ENCODE measurements around the gene MYBPC1.

The MYBPC1 gene

DNA sequence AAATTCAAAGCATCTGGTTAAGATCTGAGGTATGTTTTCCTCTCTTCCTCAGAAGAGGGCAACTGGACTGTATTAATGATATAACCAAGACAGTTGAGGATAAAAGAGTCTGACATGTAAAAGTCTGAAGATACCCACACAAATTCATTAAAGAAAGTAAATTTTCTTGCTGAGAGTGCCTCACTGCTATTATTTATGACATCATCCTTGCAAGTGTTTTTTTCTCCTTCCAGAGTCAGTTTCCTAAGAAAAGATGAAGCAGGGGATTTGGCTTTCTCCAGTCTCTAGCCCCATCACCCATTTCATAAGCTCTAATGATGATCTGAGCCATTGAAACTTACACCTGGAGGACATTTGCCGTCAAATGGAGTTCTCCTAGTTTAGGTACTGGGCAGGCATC lies 21.0 kb upstream of the MYBPC1 start:
- H3K4me3 ChIP-seq (ENCODE audit: low read length): no peak overlapping the region
- DNase-seq (ENCODE audit: low read depth, low spot score): no peak
- no peak overlapping the region for H3K27ac ChIP-seq (ENCODE audit: low read length)
- no peaks in the 10 kb centered on the region for H3K27me3 ChIP-seq (ENCODE audit: control insufficient read depth, insufficient read depth, low read length)
- no peaks in the 10 kb centered on the region for H3K4me1 ChIP-seq (ENCODE audit: control insufficient read depth, insufficient read depth, low read length)
- H3K36me3 ChIP-seq (ENCODE audit: control insufficient read depth, insufficient read depth, low read length): no peaks in the 10 kb centered on the region
- no peaks in the 10 kb centered on the region for H3K9me3 ChIP-seq (ENCODE audit: control insufficient read depth, insufficient read depth, low read length)
- WGBS (ENCODE audit: insufficient coverage, insufficient read length): no CpG with 5 or more reads among the region's 1 CpG

DNA sequence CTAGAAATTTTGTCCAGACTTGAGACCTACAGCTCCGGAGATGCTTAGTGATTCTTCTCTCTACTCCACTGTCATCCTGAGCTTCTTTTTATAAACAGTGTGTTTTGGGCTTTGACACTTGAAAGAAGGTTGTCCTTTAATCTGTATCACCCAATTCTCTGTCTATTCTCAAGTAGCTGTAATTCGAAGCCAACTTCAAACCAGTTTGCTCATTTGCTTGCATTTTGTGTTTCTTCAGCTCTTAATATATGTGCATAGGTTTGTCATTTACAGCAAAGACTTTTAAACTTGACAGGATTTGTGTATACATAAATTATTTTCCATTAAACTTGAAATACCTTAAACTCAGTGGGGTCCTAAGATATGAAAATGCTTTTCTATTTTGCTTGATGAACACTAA lies 16.4 kb upstream of the MYBPC1 start:
- Histone ChIP-seq H3K27me3 (ENCODE audit: control insufficient read depth, insufficient read depth, low read length) (no peaks in the 10 kb centered on the region), H3K9me3 (ENCODE audit: control insufficient read depth, insufficient read depth, low read length) (no peaks in the 10 kb centered on the region), H3K4me3 (ENCODE audit: low read length) (no peak overlapping the region), H3K27ac (ENCODE audit: low read length) (no peak overlapping the region), H3K4me1 (ENCODE audit: control insufficient read depth, insufficient read depth, low read length) (no peaks in the 10 kb centered on the region), H3K36me3 (ENCODE audit: control insufficient read depth, insufficient read depth, low read length) (no peaks in the 10 kb centered on the region)
- WGBS (ENCODE audit: insufficient coverage, insufficient read length): no CpG with 5 or more reads among the region's 2 CpGs
- no peak for DNase-seq (ENCODE audit: low read depth, low spot score)

DNA sequence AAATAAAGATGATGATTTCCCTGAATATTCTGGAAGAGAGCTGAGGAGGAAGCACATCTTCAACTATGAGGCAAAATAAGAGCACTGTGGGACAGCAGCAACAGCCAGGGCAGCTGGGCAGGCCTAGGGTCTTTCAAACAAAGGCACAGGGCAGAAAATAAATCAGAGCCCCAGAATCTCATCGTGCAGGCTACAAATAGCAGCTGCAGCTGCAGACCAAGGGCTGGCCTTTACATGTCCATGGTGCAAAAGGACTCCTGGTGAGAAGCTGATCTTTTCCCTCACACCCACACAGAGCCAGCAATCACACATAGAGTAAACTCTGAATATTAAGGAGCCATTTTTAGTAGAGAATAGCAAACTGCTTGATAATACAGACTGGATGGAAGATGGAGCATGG lies 13.6 kb upstream of the MYBPC1 start:
- Histone ChIP-seq H3K4me3 (ENCODE audit: low read length) (no peak overlapping the region), H3K36me3 (ENCODE audit: control insufficient read depth, insufficient read depth, low read length) (no peaks in the 10 kb centered on the region), H3K9me3 (ENCODE audit: control insufficient read depth, insufficient read depth, low read length) (no peaks in the 10 kb centered on the region), H3K27me3 (ENCODE audit: control insufficient read depth, insufficient read depth, low read length) (no peaks in the 10 kb centered on the region), H3K27ac (ENCODE audit: low read length) (no peak overlapping the region), H3K4me1 (ENCODE audit: control insufficient read depth, insufficient read depth, low read length) (no peaks in the 10 kb centered on the region)
- no peak for DNase-seq (ENCODE audit: low read depth, low spot score)
- WGBS (ENCODE audit: insufficient coverage, insufficient read length): no CpG with 5 or more reads among the region's 1 CpG

- Histone ChIP-seq H3K27ac (ENCODE audit: low read length) (no peak overlapping the region), H3K9me3 (ENCODE audit: control insufficient read depth, insufficient read depth, low read length) (no peaks in the 10 kb centered on the region), H3K27me3 (ENCODE audit: control insufficient read depth, insufficient read depth, low read length) (no peaks in the 10 kb centered on the region), H3K4me1 (ENCODE audit: control insufficient read depth, insufficient read depth, low read length) (no peaks in the 10 kb centered on the region), H3K36me3 (ENCODE audit: control insufficient read depth, insufficient read depth, low read length) (no peaks in the 10 kb centered on the region), H3K4me3 (ENCODE audit: low read length) (no peak overlapping the region)
- no peak for DNase-seq (ENCODE audit: low read depth, low spot score)
- no CpG with 5 or more reads among the region's 1 CpG for WGBS (ENCODE audit: insufficient coverage, insufficient read length)
Measured at GRCh38 chr12:101582937-101583336, 11.8 kb upstream of the MYBPC1 start.

GRCh38 chr12:101590383-101590782 lies 4.4 kb upstream of the MYBPC1 start:
- no peaks in the 10 kb centered on the region for H3K9me3 ChIP-seq (ENCODE audit: control insufficient read depth, insufficient read depth, low read length)
- DNase-seq (ENCODE audit: low read depth, low spot score): no peak
- no peak overlapping the region for H3K4me3 ChIP-seq (ENCODE audit: low read length)
- no CpG with 5 or more reads among the region's 3 CpGs for WGBS (ENCODE audit: insufficient coverage, insufficient read length)
- H3K27ac ChIP-seq (ENCODE audit: low read length): no peak overlapping the region
- 0 out of 2 replicates have a peak, but pooled peaks cover 1% of the 10 kb centered on the region for H3K4me1 ChIP-seq (ENCODE audit: control insufficient read depth, insufficient read depth, low read length)
- H3K27me3 ChIP-seq (ENCODE audit: control insufficient read depth, insufficient read depth, low read length): no peaks in the 10 kb centered on the region
- H3K36me3 ChIP-seq (ENCODE audit: control insufficient read depth, insufficient read depth, low read length): no peaks in the 10 kb centered on the region

DNA sequence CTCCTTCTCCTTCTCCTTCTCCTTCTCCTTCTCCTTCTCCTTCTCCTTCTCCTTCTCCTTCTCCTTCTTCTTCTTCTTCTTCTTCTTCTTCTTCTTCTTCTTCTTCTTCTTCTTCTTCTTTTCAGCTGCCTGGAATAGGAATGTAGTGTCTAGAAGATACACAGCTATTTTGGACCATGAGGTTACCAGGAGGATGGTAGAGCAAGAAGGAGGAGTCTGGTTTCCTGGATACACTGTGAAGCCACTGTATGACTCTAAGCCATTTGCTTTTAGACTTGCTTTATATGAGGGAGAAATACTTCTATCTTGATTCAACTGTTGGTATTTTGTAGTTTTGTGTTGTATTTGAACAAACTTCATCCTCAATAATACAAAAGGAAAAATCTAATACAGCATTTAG lies 3.0 kb upstream of the MYBPC1 start:
- H3K27ac ChIP-seq (ENCODE audit: low read length): no peak overlapping the region
- no peak for DNase-seq (ENCODE audit: low read depth, low spot score)
- H3K4me3 ChIP-seq (ENCODE audit: low read length): no peak overlapping the region
- H3K36me3 ChIP-seq (ENCODE audit: control insufficient read depth, insufficient read depth, low read length): no peaks in the 10 kb centered on the region
- H3K9me3 ChIP-seq (ENCODE audit: control insufficient read depth, insufficient read depth, low read length): no peaks in the 10 kb centered on the region
- H3K27me3 ChIP-seq (ENCODE audit: control insufficient read depth, insufficient read depth, low read length): no peaks in the 10 kb centered on the region
- H3K4me1 ChIP-seq (ENCODE audit: control insufficient read depth, insufficient read depth, low read length): 0 out of 2 replicates have a peak, but pooled peaks cover 1% of the 10 kb centered on the region

- H3K4me3 ChIP-seq (ENCODE audit: low read length): no peak overlapping the region
- H3K9me3 ChIP-seq (ENCODE audit: control insufficient read depth, insufficient read depth, low read length): no peaks in the 10 kb centered on the region
- no peak overlapping the region for H3K27ac ChIP-seq (ENCODE audit: low read length)
- no CpG with 5 or more reads among the region's 2 CpGs for WGBS (ENCODE audit: insufficient coverage, insufficient read length)
- no peaks in the 10 kb centered on the region for H3K27me3 ChIP-seq (ENCODE audit: control insufficient read depth, insufficient read depth, low read length)
- no peaks in the 10 kb centered on the region for H3K36me3 ChIP-seq (ENCODE audit: control insufficient read depth, insufficient read depth, low read length)
- no peak for DNase-seq (ENCODE audit: low read depth, low spot score)
- 0 out of 2 replicates have a peak, but pooled peaks cover 1% of the 10 kb centered on the region for H3K4me1 ChIP-seq (ENCODE audit: control insufficient read depth, insufficient read depth, low read length)
Measured at GRCh38 chr12:101592448-101592847, 2.3 kb upstream of the MYBPC1 start.

- Histone ChIP-seq H3K4me3 (ENCODE audit: low read length) (no peak overlapping the region), H3K27ac (ENCODE audit: low read length) (no peak overlapping the region), H3K36me3 (ENCODE audit: control insufficient read depth, insufficient read depth, low read length) (no peaks in the 10 kb centered on the region), H3K27me3 (ENCODE audit: control insufficient read depth, insufficient read depth, low read length) (no peaks in the 10 kb centered on the region), H3K4me1 (ENCODE audit: control insufficient read depth, insufficient read depth, low read length) (0 out of 2 replicates have a peak, but pooled peaks cover 1% of the 10 kb centered on the region), H3K9me3 (ENCODE audit: control insufficient read depth, insufficient read depth, low read length) (no peaks in the 10 kb centered on the region)
- WGBS (ENCODE audit: insufficient coverage, insufficient read length): no CpG with 5 or more reads among the region's 4 CpGs
- DNase-seq (ENCODE audit: low read depth, low spot score): no peak
Measured at GRCh38 chr12:101592921-101593320, 1.9 kb upstream of the MYBPC1 start.

GRCh38 chr12:101596172-101596571 lies 1.4 kb downstream of the MYBPC1 start:
- no peaks in the 10 kb centered on the region for H3K36me3 ChIP-seq (ENCODE audit: control insufficient read depth, insufficient read depth, low read length)
- DNase-seq (ENCODE audit: low read depth, low spot score): no peak
- no peaks in the 10 kb centered on the region for H3K9me3 ChIP-seq (ENCODE audit: control insufficient read depth, insufficient read depth, low read length)
- no CpG with 5 or more reads among the region's 2 CpGs for WGBS (ENCODE audit: insufficient coverage, insufficient read length)
- H3K4me1 ChIP-seq (ENCODE audit: control insufficient read depth, insufficient read depth, low read length): 0 out of 2 replicates have a peak, but pooled peaks cover 1% of the 10 kb centered on the region
- H3K27me3 ChIP-seq (ENCODE audit: control insufficient read depth, insufficient read depth, low read length): no peaks in the 10 kb centered on the region
- H3K4me3 ChIP-seq (ENCODE audit: low read length): no peak overlapping the region
- no peak overlapping the region for H3K27ac ChIP-seq (ENCODE audit: low read length)

- Histone ChIP-seq H3K27me3 (ENCODE audit: control insufficient read depth, insufficient read depth, low read length) (no peaks in the 10 kb centered on the region), H3K9me3 (ENCODE audit: control insufficient read depth, insufficient read depth, low read length) (no peaks in the 10 kb centered on the region), H3K27ac (ENCODE audit: low read length) (no peak overlapping the region), H3K36me3 (ENCODE audit: control insufficient read depth, insufficient read depth, low read length) (no peaks in the 10 kb centered on the region), H3K4me3 (ENCODE audit: low read length) (no peak overlapping the region), H3K4me1 (ENCODE audit: control insufficient read depth, insufficient read depth, low read length) (0 out of 2 replicates have a peak, but pooled peaks cover 1% of the 10 kb centered on the region)
- no CpG with 5 or more reads among the region's 2 CpGs for WGBS (ENCODE audit: insufficient coverage, insufficient read length)
- no peak for DNase-seq (ENCODE audit: low read depth, low spot score)
Measured at GRCh38 chr12:101597164-101597563, 2.4 kb downstream of the MYBPC1 start.

DNA sequence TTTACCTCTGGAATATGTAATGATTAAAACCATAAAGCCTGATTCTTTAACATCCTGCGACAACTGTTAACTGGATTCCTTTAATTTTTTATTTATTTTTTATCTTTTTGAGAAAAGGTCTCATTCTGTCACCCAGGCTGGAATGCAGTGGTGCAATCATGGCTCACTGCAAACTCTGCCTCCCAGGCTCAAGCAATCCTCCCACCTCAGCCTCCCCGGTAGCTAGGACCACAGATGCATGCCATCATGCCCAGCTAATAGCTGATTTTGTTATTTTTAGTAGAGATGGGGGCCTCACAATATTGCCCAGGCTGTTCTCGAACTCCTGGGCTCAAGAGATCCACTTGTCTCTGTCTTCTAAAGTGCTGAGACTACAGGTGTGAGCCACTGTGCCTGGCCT lies 3.7 kb downstream of the MYBPC1 start:
- DNase-seq (ENCODE audit: low read depth, low spot score): no peak
- Histone ChIP-seq H3K4me1 (ENCODE audit: control insufficient read depth, insufficient read depth, low read length) (0 out of 2 replicates have a peak, but pooled peaks cover 1% of the 10 kb centered on the region), H3K4me3 (ENCODE audit: low read length) (no peak overlapping the region), H3K27ac (ENCODE audit: low read length) (no peak overlapping the region), H3K27me3 (ENCODE audit: control insufficient read depth, insufficient read depth, low read length) (no peaks in the 10 kb centered on the region), H3K36me3 (ENCODE audit: control insufficient read depth, insufficient read depth, low read length) (no peaks in the 10 kb centered on the region), H3K9me3 (ENCODE audit: control insufficient read depth, insufficient read depth, low read length) (no peaks in the 10 kb centered on the region)
- no CpG with 5 or more reads among the region's 3 CpGs for WGBS (ENCODE audit: insufficient coverage, insufficient read length)
